GM12892 (cell line): ENCODE measurements around the gene MAN1A1.

Experiments
- POLR2A ChIP-seq: IDR thresholded peaks from 2 replicates; pipeline ENCODE4 v1.6.1; 2011; ENCODE audit warnings: low read depth, low read length, control low read depth
- POLR2AphosphoS5 ChIP-seq: IDR thresholded peaks from 2 replicates; pipeline ENCODE4 v1.6.1; 2011; ENCODE audit warnings: low read depth, low read length, control low read depth

DNA sequence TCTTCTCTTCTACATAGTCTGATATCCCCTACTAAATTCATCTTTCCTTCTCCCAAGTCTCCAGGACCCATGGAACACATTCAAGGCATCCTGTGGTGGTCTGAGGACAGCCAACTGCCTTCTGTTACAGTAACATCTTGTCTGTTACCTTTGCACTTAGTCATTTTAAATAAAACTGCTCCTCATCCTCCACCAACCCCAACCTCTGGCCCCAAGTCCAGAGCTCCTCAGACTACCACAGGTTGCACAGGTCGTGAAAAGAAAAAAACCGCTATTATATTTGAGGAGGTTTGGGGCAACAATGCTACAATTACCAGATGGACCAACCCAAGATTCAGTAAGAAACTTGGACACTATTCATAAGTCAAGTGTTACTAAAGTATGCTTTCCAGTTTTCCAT, 49.9 kb downstream of the MAN1A1 start:
- TF ChIP-seq POLR2AphosphoS5 (no peak), POLR2A (no peak)
